Measurements from ENCODE around the gene PAK2. TPM values are rescaled to one million over a fixed set of nuclear protein-coding genes. Genes with fewer than 3 reads are reported as not detected.
"Not testable (repeated sequence)": the region's sequence is repeated elsewhere in the genome, so short reads cannot be mapped to it uniquely, and the experiment has no call there.

PAK2 gene
- total RNA-seq, 2 donors from 2014 or later = 41.7 to 47.0 TPM

- DNase-seq (ENCODE audit: low spot score) = no peak
- no peaks in the 10 kb centered on the region for H3K27me3 ChIP-seq (replicated peaks; ENCODE audit: insufficient read depth)
- no peaks in the 10 kb centered on the region for H3K36me3 ChIP-seq
- peak; percentile 67 for ATAC-seq (ENCODE audit: insufficient number of reproducible peaks, low FRiP score, low read depth)
- H3K4me3 ChIP-seq = peak overlapping the region; percentile 93
- no peak for TF ChIP-seq CTCF (IDR thresholded peaks at IDR 0.05)
- peak overlapping the region; percentile 73 to 79 for H3K27ac ChIP-seq
- peaks cover 9 to 20% of the 10 kb centered on the region in 2 donors for H3K4me1 ChIP-seq (ENCODE audit: control insufficient read depth in 1 of 2, low read depth in 2 of 2)
- no peaks in the 10 kb centered on the region for H3K9me3 ChIP-seq
These were observed 26.9 kb upstream of the PAK2 start for GRCh38 chr3:196712514-196713413.

GRCh38 chr3:196717162-196717561, 22.5 kb upstream of the PAK2 start:
- not testable (repeated sequence) for H3K36me3 ChIP-seq; H3K9me3 ChIP-seq; H3K27ac ChIP-seq; ATAC-seq (ENCODE audit: insufficient number of reproducible peaks, low FRiP score, low read depth); DNase-seq (ENCODE audit: low spot score); H3K4me3 ChIP-seq; H3K27me3 ChIP-seq (replicated peaks; ENCODE audit: insufficient read depth)
- H3K4me1 ChIP-seq (ENCODE audit: control insufficient read depth in 1 of 2, low read depth in 2 of 2) = peaks cover 6 to 13% of the 10 kb centered on the region in 2 donors

- no peaks in the 10 kb centered on the region for H3K27me3 ChIP-seq (replicated peaks; ENCODE audit: insufficient read depth)
- DNase-seq (ENCODE audit: low spot score) (no peak), ATAC-seq (ENCODE audit: insufficient number of reproducible peaks, low FRiP score, low read depth) (no peak)
- H3K4me3 ChIP-seq = no peak overlapping the region
- no peak for TF ChIP-seq CTCF (IDR thresholded peaks at IDR 0.05)
- no peaks in the 10 kb centered on the region for H3K9me3 ChIP-seq
- H3K4me1 ChIP-seq (ENCODE audit: control insufficient read depth in 1 of 2, low read depth in 2 of 2) = no peaks in the 10 kb centered on the region
- peaks cover 4% of the 10 kb centered on the region for H3K36me3 ChIP-seq
- no peak overlapping the region for H3K27ac ChIP-seq
These were observed 18.6 kb upstream of the PAK2 start for GRCh38 chr3:196721097-196721496.

GRCh38 chr3:196726788-196727675, 12.6 kb upstream of the PAK2 start:
- peaks cover 4% of the 10 kb centered on the region for H3K36me3 ChIP-seq
- TF ChIP-seq CTCF (IDR thresholded peaks at IDR 0.05) = no peak
- no peak overlapping the region for H3K27ac ChIP-seq
- H3K27me3 ChIP-seq (replicated peaks; ENCODE audit: insufficient read depth) = no peaks in the 10 kb centered on the region
- H3K9me3 ChIP-seq = no peaks in the 10 kb centered on the region
- DNase-seq (ENCODE audit: low spot score) = no peak
- H3K4me1 ChIP-seq (ENCODE audit: control insufficient read depth in 1 of 2, low read depth in 2 of 2) = no peaks in the 10 kb centered on the region
- no peak overlapping the region for H3K4me3 ChIP-seq
- ATAC-seq (ENCODE audit: insufficient number of reproducible peaks, low FRiP score, low read depth) = no peak

GRCh38 chr3:196735751-196736150, 3.9 kb upstream of the PAK2 start:
- no peak for ATAC-seq (ENCODE audit: insufficient number of reproducible peaks, low FRiP score, low read depth)
- TF ChIP-seq CTCF (IDR thresholded peaks at IDR 0.05) = no peak
- no peaks in the 10 kb centered on the region for H3K36me3 ChIP-seq

More at GRCh38 chr3:196735751-196736150, 3.9 kb upstream of the PAK2 start:
- DNase-seq (ENCODE audit: low spot score) = no peak
- Histone ChIP-seq H3K9me3 (no peaks in the 10 kb centered on the region), H3K4me1 (ENCODE audit: control insufficient read depth in 1 of 2, low read depth in 2 of 2) (peaks cover 4 to 5% of the 10 kb centered on the region in 2 donors), H3K4me3 (no peak overlapping the region), H3K27me3 (replicated peaks; ENCODE audit: insufficient read depth) (no peaks in the 10 kb centered on the region), H3K27ac (no peak overlapping the region)

Measured in thoracic aorta (tissue), 2 donors.